GM23338 (cell line): ENCODE results near the gene UBE3A. TPM values are rescaled to one million over a fixed set of nuclear protein-coding genes. Genes with fewer than 3 reads are reported as not detected.
A peak's percentile ranks its signal among the peaks of the same experiment; 100 is the strongest.

Experiments used
- ATAC-seq: fragments of 200-7000 bp; cut with Tn5 transposase; 3 replicates; pipeline ENCODE4 v1.9.1; 2020
- DNase-seq: peaks from one replicate; pipeline ENCODE4 v3.0.0-alpha.2; 2015; ENCODE audit warnings: low spot score
- H2AFZ ChIP-seq: fragments of 200-600 bp; sonication (generic); 2 replicates; pipeline ENCODE4 v1.8.0; 2016; ENCODE audit warnings: antibody characterized with exemption, mild to moderate bottlenecking, moderate library complexity
- H3F3A ChIP-seq: fragments of 200-600 bp; sonication (generic); replicated peaks from 2 replicates; pipeline ENCODE4 v1.8.0; 2017; ENCODE audit warnings: antibody characterized with exemption, mixed run types, low read depth
- H3K27ac ChIP-seq: fragments of 200-600 bp; sonication (generic); 2 replicates; pipeline ENCODE4 v1.6.1; 2016; ENCODE audit warnings: low read depth
- H3K27me3 ChIP-seq: fragments of 200-600 bp; sonication (generic); 2 replicates; pipeline ENCODE4 v1.8.0; 2016; ENCODE audit warnings: mild to moderate bottlenecking, mixed run types, moderate library complexity; ENCODE audit not compliant: insufficient read depth
- H3K36me3 ChIP-seq: fragments of 200-600 bp; sonication (generic); 2 replicates; pipeline ENCODE4 v1.8.0; 2016; ENCODE audit warnings: mild to moderate bottlenecking; ENCODE audit not compliant: insufficient read depth
- H3K4me1 ChIP-seq: fragments of 200-600 bp; sonication (generic); 2 replicates; pipeline ENCODE4 v1.8.0; 2016; ENCODE audit warnings: mild to moderate bottlenecking, moderate library complexity; ENCODE audit not compliant: insufficient read depth
- H3K4me2 ChIP-seq: fragments of 200-600 bp; sonication (generic); 2 replicates; pipeline ENCODE4 v1.7.1; 2017; ENCODE audit warnings: mixed run types
- H3K4me3 ChIP-seq: fragments of 200-600 bp; sonication (generic); 2 replicates; pipeline ENCODE4 v1.6.1; 2016; ENCODE audit warnings: mixed run types
- H3K79me2 ChIP-seq: fragments of 200-600 bp; sonication (generic); replicated peaks from 2 replicates; pipeline ENCODE4 v1.8.0; 2017; ENCODE audit warnings: mild to moderate bottlenecking; ENCODE audit not compliant: insufficient read depth
- H3K9me2 ChIP-seq: fragments of 200-600 bp; sonication (generic); 2 replicates; pipeline ENCODE4 v1.8.0; 2017; ENCODE audit not compliant: insufficient read depth
- H4K20me1 ChIP-seq: fragments of 200-600 bp; sonication (generic); replicated peaks from 2 replicates; pipeline ENCODE4 v1.8.0; 2017; ENCODE audit warnings: mild to moderate bottlenecking; ENCODE audit not compliant: insufficient read depth
- H3K27ac Mint-ChIP-seq: 2 replicates; pipeline ENCODE4 v1.8.0; 2020; ENCODE audit warnings: inconsistent platforms, mild to moderate bottlenecking, moderate library complexity, mixed read lengths
- H3K27me3 Mint-ChIP-seq: 3 replicates; pipeline ENCODE4 v1.8.0; 2022; ENCODE audit warnings: low read depth, mild to moderate bottlenecking, moderate library complexity, mixed read lengths, inconsistent platforms; ENCODE audit not compliant: insufficient read depth, poor library complexity
- H3K36me3 Mint-ChIP-seq: 3 replicates; pipeline ENCODE4 v1.8.0; 2021; ENCODE audit warnings: low read depth, mild to moderate bottlenecking, inconsistent platforms, moderate library complexity, mixed read lengths
- H3K4me1 Mint-ChIP-seq: 3 replicates; pipeline ENCODE4 v1.8.0; 2020; ENCODE audit warnings: mild to moderate bottlenecking, inconsistent platforms, mixed read lengths
- H3K4me3 Mint-ChIP-seq: 3 replicates; pipeline ENCODE4 v1.8.0; 2021; ENCODE audit warnings: moderate library complexity, mild to moderate bottlenecking, inconsistent platforms, mixed read lengths
- H3K9me3 Mint-ChIP-seq: 3 replicates; pipeline ENCODE4 v1.8.0; 2020; ENCODE audit warnings: moderate library complexity, mild to moderate bottlenecking, inconsistent platforms, mixed read lengths
- CREB1 ChIP-seq: fragments of 250-450 bp; sonication (Bioruptor Pico); IDR thresholded peaks from 2 replicates; pipeline ENCODE4 v1.5.0; 2020; ENCODE audit warnings: low read depth, mild to moderate bottlenecking, moderate library complexity
- EZH2 ChIP-seq: fragments of 200-600 bp; sonication (generic); IDR thresholded peaks from one replicate; pipeline ENCODE4 v1.8.0; 2017; ENCODE audit warnings: antibody characterized with exemption, mild to moderate bottlenecking, low read depth; ENCODE audit not compliant: unreplicated experiment
- EZH2phosphoT487 ChIP-seq: fragments of 200-600 bp; sonication (generic); IDR thresholded peaks from one replicate; pipeline ENCODE4 v1.8.1; 2018; ENCODE audit warnings: antibody characterized with exemption; ENCODE audit not compliant: unreplicated experiment
- JUNB ChIP-seq: IDR thresholded peaks from one replicate; pipeline ENCODE4 v1.6.1; 2016; ENCODE audit warnings: antibody characterized with exemption; ENCODE audit not compliant: unreplicated experiment
- POLR2AphosphoS5 ChIP-seq: IDR thresholded peaks from 2 replicates; pipeline ENCODE4 v1.6.1; 2016; ENCODE audit warnings: antibody characterized with exemption, low read depth
- ZNF114 ChIP-seq: fragments of 250-450 bp; sonication (Bioruptor Pico); IDR thresholded peaks from 2 replicates; pipeline ENCODE4 v1.5.0; 2020; ENCODE audit warnings: mild to moderate bottlenecking, moderate library complexity
- ZNF331 ChIP-seq: fragments of 250-450 bp; sonication (Bioruptor Pico); IDR thresholded peaks from 2 replicates; pipeline ENCODE4 v1.5.0; 2020; ENCODE audit warnings: low read depth, mild to moderate bottlenecking, moderate library complexity
- polyA plus RNA-seq: library from polyadenylated mRNA; unstranded; fragments of >200 nt; fragmentation: Nextera tagmentation; extraction: Ambion mirVana; gene quantifications from 2 replicates; pipeline ENCODE4 v1.2.1, GENCODE V29; 2016
- total RNA-seq: library from RNA; depleted of rRNA; stranded (reverse); fragments of >200 nt; shearing (Covaris generic); gene quantifications from 2 replicates; pipeline ENCODE4 v1.2.3, GENCODE V29; 2014
- TF ChIP-seq, protein P1 (sequence below), 2 experiments: fragments of 200-600 bp in 1 of 2; sonication (generic) in 1 of 2; conservative IDR thresholded peaks; 2 replicates each; pipeline versions ENCODE4 v1.5.1 to v1.6.1; 2016 to 2017; ENCODE audit warnings: antibody characterized with exemption in 2 of 2, low read depth in 2 of 2, mild to moderate bottlenecking in 2 of 2, moderate library complexity in 1 of 2
- TF ChIP-seq, protein P2 (sequence below): IDR thresholded peaks from 2 replicates; pipeline ENCODE4 v1.6.1; 2016; ENCODE audit warnings: antibody characterized with exemption
- TF ChIP-seq, protein P3 (sequence below): fragments of 250-450 bp; sonication (Bioruptor Pico); IDR thresholded peaks from 2 replicates; pipeline ENCODE4 v1.5.0; 2020; ENCODE audit warnings: mild to moderate bottlenecking, moderate library complexity

The UBE3A gene
- total and polyA plus RNA-seq, 2 experiments from 2014 or later: 96.1 to 150 TPM

DNA sequence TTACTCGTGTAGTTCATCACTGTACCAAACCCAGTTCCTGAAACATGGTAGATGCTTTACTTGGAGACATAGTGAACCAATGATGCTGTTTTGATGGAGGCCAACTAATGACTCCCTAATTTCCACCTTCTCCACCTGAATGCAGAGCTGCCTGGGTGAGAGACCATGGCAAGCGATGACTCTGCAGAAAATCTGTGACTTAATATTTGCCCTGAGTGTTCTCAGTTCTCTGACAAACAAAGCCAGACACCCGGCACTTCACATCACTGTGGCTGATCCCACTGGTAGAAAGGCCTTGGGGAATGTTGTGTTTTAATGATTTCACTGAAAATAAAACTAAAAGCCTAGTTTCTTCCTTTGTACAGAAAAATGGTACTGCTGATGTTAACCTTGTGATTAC, 39.5 kb upstream of the UBE3A start:
- no peaks in the 10 kb centered on the region for H3K79me2 ChIP-seq
- H3K4me3 ChIP-seq: no peak overlapping the region
- Mint-ChIP-seq H3K27ac (peak overlapping the region; percentile 79; the same call in 1 of the 2 replicates), H3K4me1 (peaks cover 29% of the 10 kb centered on the region), H3K27me3 (peaks cover 5% of the 10 kb centered on the region), H3K36me3 (no peaks in the 10 kb centered on the region), H3K9me3 (no peaks in the 10 kb centered on the region), H3K4me3 (no peak overlapping the region)
- ATAC-seq (no peak), DNase-seq (no peak)
- H3K36me3 ChIP-seq: no peaks in the 10 kb centered on the region
- H4K20me1 ChIP-seq: no peaks in the 10 kb centered on the region
- no peaks in the 10 kb centered on the region; the same call in 1 of the 2 replicates for H3F3A ChIP-seq
- H3K4me1 ChIP-seq: no peaks in the 10 kb centered on the region; the same call in 1 of the 2 replicates
- H3K27ac ChIP-seq: no peak overlapping the region
- TF ChIP-seq CREB1 (CRISPR knock-in tag) (no peak), POLR2AphosphoS5 (no peak), ZNF331 (no peak), JUNB (no peak), EZH2 (no peak), EZH2phosphoT487 (no peak), ZNF114 (CRISPR knock-in tag) (no peak)
- TF ChIP-seq, protein P1, sequence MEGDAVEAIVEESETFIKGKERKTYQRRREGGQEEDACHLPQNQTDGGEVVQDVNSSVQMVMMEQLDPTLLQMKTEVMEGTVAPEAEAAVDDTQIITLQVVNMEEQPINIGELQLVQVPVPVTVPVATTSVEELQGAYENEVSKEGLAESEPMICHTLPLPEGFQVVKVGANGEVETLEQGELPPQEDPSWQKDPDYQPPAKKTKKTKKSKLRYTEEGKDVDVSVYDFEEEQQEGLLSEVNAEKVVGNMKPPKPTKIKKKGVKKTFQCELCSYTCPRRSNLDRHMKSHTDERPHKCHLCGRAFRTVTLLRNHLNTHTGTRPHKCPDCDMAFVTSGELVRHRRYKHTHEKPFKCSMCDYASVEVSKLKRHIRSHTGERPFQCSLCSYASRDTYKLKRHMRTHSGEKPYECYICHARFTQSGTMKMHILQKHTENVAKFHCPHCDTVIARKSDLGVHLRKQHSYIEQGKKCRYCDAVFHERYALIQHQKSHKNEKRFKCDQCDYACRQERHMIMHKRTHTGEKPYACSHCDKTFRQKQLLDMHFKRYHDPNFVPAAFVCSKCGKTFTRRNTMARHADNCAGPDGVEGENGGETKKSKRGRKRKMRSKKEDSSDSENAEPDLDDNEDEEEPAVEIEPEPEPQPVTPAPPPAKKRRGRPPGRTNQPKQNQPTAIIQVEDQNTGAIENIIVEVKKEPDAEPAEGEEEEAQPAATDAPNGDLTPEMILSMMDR (conservative IDR thresholded peaks at IDR 0.05; ENCODE audit: low read depth in 2 of 2): no peak
- TF ChIP-seq, protein P2, sequence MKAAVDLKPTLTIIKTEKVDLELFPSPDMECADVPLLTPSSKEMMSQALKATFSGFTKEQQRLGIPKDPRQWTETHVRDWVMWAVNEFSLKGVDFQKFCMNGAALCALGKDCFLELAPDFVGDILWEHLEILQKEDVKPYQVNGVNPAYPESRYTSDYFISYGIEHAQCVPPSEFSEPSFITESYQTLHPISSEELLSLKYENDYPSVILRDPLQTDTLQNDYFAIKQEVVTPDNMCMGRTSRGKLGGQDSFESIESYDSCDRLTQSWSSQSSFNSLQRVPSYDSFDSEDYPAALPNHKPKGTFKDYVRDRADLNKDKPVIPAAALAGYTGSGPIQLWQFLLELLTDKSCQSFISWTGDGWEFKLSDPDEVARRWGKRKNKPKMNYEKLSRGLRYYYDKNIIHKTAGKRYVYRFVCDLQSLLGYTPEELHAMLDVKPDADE: no peak
- TF ChIP-seq, protein P3, sequence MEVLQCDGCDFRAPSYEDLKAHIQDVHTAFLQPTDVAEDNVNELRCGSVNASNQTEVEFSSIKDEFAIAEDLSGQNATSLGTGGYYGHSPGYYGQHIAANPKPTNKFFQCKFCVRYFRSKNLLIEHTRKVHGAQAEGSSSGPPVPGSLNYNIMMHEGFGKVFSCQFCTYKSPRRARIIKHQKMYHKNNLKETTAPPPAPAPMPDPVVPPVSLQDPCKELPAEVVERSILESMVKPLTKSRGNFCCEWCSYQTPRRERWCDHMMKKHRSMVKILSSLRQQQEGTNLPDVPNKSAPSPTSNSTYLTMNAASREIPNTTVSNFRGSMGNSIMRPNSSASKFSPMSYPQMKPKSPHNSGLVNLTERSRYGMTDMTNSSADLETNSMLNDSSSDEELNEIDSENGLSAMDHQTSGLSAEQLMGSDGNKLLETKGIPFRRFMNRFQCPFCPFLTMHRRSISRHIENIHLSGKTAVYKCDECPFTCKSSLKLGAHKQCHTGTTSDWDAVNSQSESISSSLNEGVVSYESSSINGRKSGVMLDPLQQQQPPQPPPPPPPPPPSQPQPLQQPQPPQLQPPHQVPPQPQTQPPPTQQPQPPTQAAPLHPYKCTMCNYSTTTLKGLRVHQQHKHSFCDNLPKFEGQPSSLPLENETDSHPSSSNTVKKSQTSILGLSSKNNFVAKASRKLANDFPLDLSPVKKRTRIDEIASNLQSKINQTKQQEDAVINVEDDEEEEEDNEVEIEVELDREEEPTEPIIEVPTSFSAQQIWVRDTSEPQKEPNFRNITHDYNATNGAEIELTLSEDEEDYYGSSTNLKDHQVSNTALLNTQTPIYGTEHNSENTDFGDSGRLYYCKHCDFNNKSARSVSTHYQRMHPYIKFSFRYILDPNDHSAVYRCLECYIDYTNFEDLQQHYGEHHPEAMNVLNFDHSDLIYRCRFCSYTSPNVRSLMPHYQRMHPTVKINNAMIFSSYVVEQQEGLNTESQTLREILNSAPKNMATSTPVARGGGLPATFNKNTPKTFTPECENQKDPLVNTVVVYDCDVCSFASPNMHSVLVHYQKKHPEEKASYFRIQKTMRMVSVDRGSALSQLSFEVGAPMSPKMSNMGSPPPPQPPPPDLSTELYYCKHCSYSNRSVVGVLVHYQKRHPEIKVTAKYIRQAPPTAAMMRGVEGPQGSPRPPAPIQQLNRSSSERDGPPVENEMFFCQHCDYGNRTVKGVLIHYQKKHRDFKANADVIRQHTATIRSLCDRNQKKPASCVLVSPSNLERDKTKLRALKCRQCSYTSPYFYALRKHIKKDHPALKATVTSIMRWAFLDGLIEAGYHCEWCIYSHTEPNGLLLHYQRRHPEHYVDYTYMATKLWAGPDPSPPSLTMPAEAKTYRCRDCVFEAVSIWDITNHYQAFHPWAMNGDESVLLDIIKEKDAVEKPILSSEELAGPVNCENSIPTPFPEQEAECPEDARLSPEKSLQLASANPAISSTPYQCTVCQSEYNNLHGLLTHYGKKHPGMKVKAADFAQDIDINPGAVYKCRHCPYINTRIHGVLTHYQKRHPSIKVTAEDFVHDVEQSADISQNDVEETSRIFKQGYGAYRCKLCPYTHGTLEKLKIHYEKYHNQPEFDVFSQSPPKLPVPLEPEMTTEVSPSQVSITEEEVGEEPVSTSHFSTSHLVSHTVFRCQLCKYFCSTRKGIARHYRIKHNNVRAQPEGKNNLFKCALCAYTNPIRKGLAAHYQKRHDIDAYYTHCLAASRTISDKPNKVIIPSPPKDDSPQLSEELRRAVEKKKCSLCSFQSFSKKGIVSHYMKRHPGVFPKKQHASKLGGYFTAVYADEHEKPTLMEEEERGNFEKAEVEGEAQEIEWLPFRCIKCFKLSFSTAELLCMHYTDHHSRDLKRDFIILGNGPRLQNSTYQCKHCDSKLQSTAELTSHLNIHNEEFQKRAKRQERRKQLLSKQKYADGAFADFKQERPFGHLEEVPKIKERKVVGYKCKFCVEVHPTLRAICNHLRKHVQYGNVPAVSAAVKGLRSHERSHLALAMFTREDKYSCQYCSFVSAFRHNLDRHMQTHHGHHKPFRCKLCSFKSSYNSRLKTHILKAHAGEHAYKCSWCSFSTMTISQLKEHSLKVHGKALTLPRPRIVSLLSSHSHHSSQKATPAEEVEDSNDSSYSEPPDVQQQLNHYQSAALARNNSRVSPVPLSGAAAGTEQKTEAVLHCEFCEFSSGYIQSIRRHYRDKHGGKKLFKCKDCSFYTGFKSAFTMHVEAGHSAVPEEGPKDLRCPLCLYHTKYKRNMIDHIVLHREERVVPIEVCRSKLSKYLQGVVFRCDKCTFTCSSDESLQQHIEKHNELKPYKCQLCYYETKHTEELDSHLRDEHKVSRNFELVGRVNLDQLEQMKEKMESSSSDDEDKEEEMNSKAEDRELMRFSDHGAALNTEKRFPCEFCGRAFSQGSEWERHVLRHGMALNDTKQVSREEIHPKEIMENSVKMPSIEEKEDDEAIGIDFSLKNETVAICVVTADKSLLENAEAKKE (CRISPR knock-in tag): no peak
- no peak overlapping the region for H3K4me2 ChIP-seq
- H3K9me2 ChIP-seq: no peaks in the 10 kb centered on the region
- H2AFZ ChIP-seq: no peak overlapping the region
- H3K27me3 ChIP-seq: no peaks in the 10 kb centered on the region
